Glutamatergic neuron (in vitro differentiated cells): ENCODE measurements around the gene RYK. TPM values are rescaled to one million over a fixed set of nuclear protein-coding genes. Genes with fewer than 3 reads are reported as not detected.

Experiments used
- DNase-seq: peaks from one replicate; pipeline ENCODE4 v3.0.0; 2022
- H3K27ac Mint-ChIP-seq: one replicate; pipeline ENCODE4 v1.8.0; 2020; ENCODE audit warnings: mild to moderate bottlenecking, mixed read lengths, inconsistent platforms; ENCODE audit not compliant: unreplicated experiment
- H3K27me3 Mint-ChIP-seq: one replicate; pipeline ENCODE4 v1.8.0; 2020; ENCODE audit warnings: mild to moderate bottlenecking, moderate library complexity, mixed read lengths, inconsistent platforms; ENCODE audit not compliant: unreplicated experiment
- H3K36me3 Mint-ChIP-seq: one replicate; pipeline ENCODE4 v1.8.0; 2020; ENCODE audit warnings: mild to moderate bottlenecking, mixed read lengths, inconsistent platforms; ENCODE audit not compliant: unreplicated experiment
- H3K4me1 Mint-ChIP-seq: one replicate; pipeline ENCODE4 v1.8.0; 2020; ENCODE audit warnings: mild to moderate bottlenecking, low read depth, mixed read lengths, inconsistent platforms; ENCODE audit not compliant: unreplicated experiment
- H3K4me3 Mint-ChIP-seq: one replicate; pipeline ENCODE4 v1.8.0; 2020; ENCODE audit warnings: mild to moderate bottlenecking, mixed read lengths, inconsistent platforms; ENCODE audit not compliant: unreplicated experiment
- H3K9me3 Mint-ChIP-seq: one replicate; pipeline ENCODE4 v1.8.0; 2020; ENCODE audit warnings: mild to moderate bottlenecking, moderate library complexity, mixed read lengths, inconsistent platforms; ENCODE audit not compliant: unreplicated experiment
- CTCF ChIP-seq: fragments of 200-600 bp; sonication (generic); IDR thresholded peaks from one replicate; pipeline ENCODE4 v1.5.0; 2021; ENCODE audit not compliant: partially characterized antibody, unreplicated experiment
- total RNA-seq: library from RNA; stranded (reverse); fragmentation: NEBNext Ultra II Directional; extraction: Animal tissue kit (Norgen Biotek cat#: 25700); gene quantifications from one replicate; pipeline ENCODE4 v1.2.1, GENCODE V29; 2021; ENCODE audit not compliant: unreplicated experiment

The RYK gene
- total RNA-seq, 1 donor from 2014 or later, result 33.6 TPM

- no peak overlapping the region for H3K4me3 Mint-ChIP-seq
- peaks cover 11% of the 10 kb centered on the region for H3K36me3 Mint-ChIP-seq
- H3K27me3 Mint-ChIP-seq, result peaks cover 1% of the 10 kb centered on the region
- H3K27ac Mint-ChIP-seq, result no peak overlapping the region
- H3K9me3 Mint-ChIP-seq, result no peaks in the 10 kb centered on the region
- H3K4me1 Mint-ChIP-seq, result no peaks in the 10 kb centered on the region
- DNase-seq, result no peak
- no peak for TF ChIP-seq CTCF
Measured at GRCh38 chr3:134199240-134199639, 51.4 kb downstream of the RYK start.

- no peak for DNase-seq
- H3K36me3 Mint-ChIP-seq, result peaks cover 11% of the 10 kb centered on the region
- no peaks in the 10 kb centered on the region for H3K4me1 Mint-ChIP-seq
- H3K4me3 Mint-ChIP-seq, result no peak overlapping the region
- no peaks in the 10 kb centered on the region for H3K9me3 Mint-ChIP-seq
- H3K27ac Mint-ChIP-seq, result no peak overlapping the region
- no peak for TF ChIP-seq CTCF
- H3K27me3 Mint-ChIP-seq, result peaks cover 1% of the 10 kb centered on the region
Measured at GRCh38 chr3:134198414-134198813, 52.2 kb downstream of the RYK start.

- Mint-ChIP-seq H3K4me3 (no peak overlapping the region), H3K36me3 (peaks cover 11% of the 10 kb centered on the region)
Measured at GRCh38 chr3:134197681-134198261, 52.9 kb downstream of the RYK start.

GRCh38 chr3:134194247-134194646 is 56.4 kb downstream of the RYK start:
- Mint-ChIP-seq H3K9me3 (no peaks in the 10 kb centered on the region), H3K4me3 (no peak overlapping the region), H3K27ac (no peak overlapping the region), H3K4me1 (no peaks in the 10 kb centered on the region), H3K36me3 (no peaks in the 10 kb centered on the region), H3K27me3 (no peaks in the 10 kb centered on the region)
- TF ChIP-seq CTCF, result no peak
- no peak for DNase-seq

More at GRCh38 chr3:134197681-134198261, 52.9 kb downstream of the RYK start:
- Mint-ChIP-seq H3K4me1 (no peaks in the 10 kb centered on the region), H3K27ac (no peak overlapping the region), H3K27me3 (peaks cover 1% of the 10 kb centered on the region), H3K9me3 (no peaks in the 10 kb centered on the region)
- TF ChIP-seq CTCF, result peak; percentile 53
- no peak for DNase-seq

- Mint-ChIP-seq H3K4me1 (no peaks in the 10 kb centered on the region), H3K27ac (no peak overlapping the region), H3K4me3 (no peak overlapping the region), H3K9me3 (no peaks in the 10 kb centered on the region), H3K27me3 (no peaks in the 10 kb centered on the region), H3K36me3 (no peaks in the 10 kb centered on the region)
- no peak for TF ChIP-seq CTCF
- DNase-seq, result no peak
Measured at GRCh38 chr3:134190250-134190649, 60.4 kb downstream of the RYK start.
